NCI-H2227 treated with DMSO at 0.1 percent for 48 hours (cell line): ENCODE measurements around the gene GTPBP4.

ENCODE experiments used
- DNase-seq: peaks from one replicate; lab custom pipeline; 2025; lab: John Stamatoyannopoulos, UW

GTPBP4 gene

GRCh38 chr10:966466-967235, 21.6 kb upstream of the GTPBP4 start:
- DNase-seq = no peak

GRCh38 chr10:968546-969199, 19.6 kb upstream of the GTPBP4 start:
- DNase-seq = no peak

GRCh38 chr10:969473-970150, 18.6 kb upstream of the GTPBP4 start:
- DNase-seq = no peak

- no peak for DNase-seq
Observed at GRCh38 chr10:970311-971149, 17.7 kb upstream of the GTPBP4 start.

GRCh38 chr10:971150-971542, 17.1 kb upstream of the GTPBP4 start:
- no peak for DNase-seq

GRCh38 chr10:971613-972012, 16.6 kb upstream of the GTPBP4 start:
- DNase-seq = no peak

GRCh38 chr10:972763-973162, 15.5 kb upstream of the GTPBP4 start:
- DNase-seq = no peak

- no peak for DNase-seq
Observed at GRCh38 chr10:974038-974784, 14.0 kb upstream of the GTPBP4 start.

GRCh38 chr10:974785-975074, 13.5 kb upstream of the GTPBP4 start:
- no peak for DNase-seq

- DNase-seq = no peak
Observed at GRCh38 chr10:976316-976715, 11.9 kb upstream of the GTPBP4 start.

- DNase-seq = no peak
Observed at GRCh38 chr10:978826-979421, 9.3 kb upstream of the GTPBP4 start.

- DNase-seq = no peak
Observed at GRCh38 chr10:980468-981093, 7.7 kb upstream of the GTPBP4 start.

- no peak for DNase-seq
Observed at GRCh38 chr10:983401-983800, 4.8 kb upstream of the GTPBP4 start.

GRCh38 chr10:983971-984655, 4.1 kb upstream of the GTPBP4 start:
- DNase-seq = no peak

GRCh38 chr10:985361-985760, 2.9 kb upstream of the GTPBP4 start:
- DNase-seq = no peak

- no peak for DNase-seq
Observed at GRCh38 chr10:986137-986825, 2.0 kb upstream of the GTPBP4 start.

GRCh38 chr10:986881-987619, 1.2 kb upstream of the GTPBP4 start:
- no peak for DNase-seq

- DNase-seq = no peak
Observed at GRCh38 chr10:987620-987869, 689 bp upstream of the GTPBP4 start.
